Astrocyte (in vitro differentiated cells and primary cell): ENCODE data around the gene GBE1.

ENCODE experiments used
- CTCF ChIP-seq: IDR thresholded peaks from 2 replicates; pipeline ENCODE4 v1.5.1; 2011; ENCODE audit warnings: low read depth, mild to moderate bottlenecking, inconsistent platforms, low read length, moderate library complexity; ENCODE audit not compliant: insufficient read depth
- EZH2 ChIP-seq: IDR thresholded peaks from 2 replicates; pipeline ENCODE4 v1.6.1; 2012; ENCODE audit warnings: mild to moderate bottlenecking, low read length, inconsistent platforms; ENCODE audit not compliant: insufficient read depth

DNA sequence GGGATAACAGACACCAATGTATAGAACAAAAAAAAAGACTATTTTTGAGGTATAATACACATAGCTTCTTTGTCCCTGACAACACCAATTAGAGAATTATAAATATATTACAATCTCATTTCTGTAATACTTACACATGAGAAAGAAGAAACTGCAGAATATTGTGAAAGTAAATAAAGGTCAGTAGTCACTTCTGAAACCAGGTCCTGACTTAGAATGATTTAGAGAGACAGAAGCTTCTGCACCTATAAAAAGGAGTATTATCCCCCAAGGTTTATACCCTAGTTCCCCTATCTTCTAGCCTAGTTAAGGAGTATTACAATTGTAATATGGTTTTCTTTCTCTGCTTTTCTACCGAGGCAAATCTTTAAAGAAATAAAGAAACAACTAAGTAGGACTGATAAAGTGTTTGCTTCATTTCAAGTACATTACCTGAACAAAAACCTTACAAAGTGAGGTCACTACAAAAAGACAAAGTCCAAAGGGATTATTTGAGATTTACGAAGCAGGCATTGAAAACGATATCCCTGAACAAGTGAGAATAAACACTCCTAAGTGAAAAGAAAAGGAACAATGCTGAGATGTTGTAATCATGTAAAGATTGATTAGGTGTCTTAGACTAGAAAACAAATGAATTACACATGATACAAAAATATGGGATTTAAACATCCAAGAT lies 103.0 kb downstream of the GBE1 start:
- TF ChIP-seq CTCF (no peak), EZH2 (no peak)
